HL-60 (cell line): Measurements from ENCODE around the gene CCDC92B.
A peak's percentile ranks its signal among the peaks of the same experiment; 100 is the strongest.

ENCODE experiments used
- CTCF ChIP-seq: IDR thresholded peaks from one replicate; pipeline ENCODE4 v1.5.1; 2011; ENCODE audit warnings: low read length, control low read depth, inconsistent platforms; ENCODE audit not compliant: insufficient read depth
- GABPA ChIP-seq: IDR thresholded peaks from 2 replicates; pipeline ENCODE4 v1.6.1; 2012; ENCODE audit warnings: low read depth
- POLR2AphosphoS5 ChIP-seq: IDR thresholded peaks from 2 replicates; pipeline ENCODE4 v1.6.1; 2012; ENCODE audit warnings: low read depth
- REST ChIP-seq: IDR thresholded peaks from 2 replicates; pipeline ENCODE4 v1.6.1; 2012; ENCODE audit warnings: low read depth; ENCODE audit not compliant: insufficient replicate concordance
- SPI1 ChIP-seq: IDR thresholded peaks from 2 replicates; pipeline ENCODE4 v1.6.1; 2012; ENCODE audit warnings: low read depth, mild to moderate bottlenecking, borderline replicate concordance

- peak; percentile 42; the same call in 1 of the 2 replicates for TF ChIP-seq POLR2AphosphoS5
- TF ChIP-seq SPI1: peak; percentile 9; the same call in 1 of the 2 replicates
- TF ChIP-seq CTCF: no peak
- no peak for TF ChIP-seq REST
- no peak; the same call in 1 of the 2 replicates for TF ChIP-seq GABPA
Measured at GRCh38 chr17:2796164-2797125, 47.0 kb upstream of the CCDC92B start, which contains the start of gene RAP1GAP2.
